SU-DHL-6 (cell line): ENCODE results near the gene TPK1.

Experiments
- H2AFZ ChIP-seq: fragments of 200-600 bp; sonication (generic); 2 replicates; pipeline ENCODE4 v1.6.1; 2014; ENCODE audit warnings: low read depth, mild to moderate bottlenecking, moderate library complexity, mixed read lengths, antibody characterized with exemption, low read length; ENCODE audit not compliant: severe bottlenecking
- H3F3A ChIP-seq: fragments of 200-600 bp; shearing (Covaris generic); 2 replicates; pipeline ENCODE4 v1.6.0; 2016; ENCODE audit warnings: antibody characterized with exemption, mild to moderate bottlenecking; ENCODE audit not compliant: insufficient read depth
- H3K27ac ChIP-seq: fragments of 200-600 bp; sonication (generic); 2 replicates; pipeline ENCODE4 v1.5.1; 2016; ENCODE audit warnings: low read depth, mild to moderate bottlenecking, low read length, moderate library complexity, mixed read lengths
- H3K27me3 ChIP-seq: fragments of 200-600 bp; sonication (generic), shearing (Covaris generic); 2 replicates; pipeline ENCODE4 v1.6.0; 2014; ENCODE audit warnings: mild to moderate bottlenecking, low read length
- H3K36me3 ChIP-seq: fragments of 200-600 bp; sonication (generic); 2 replicates; pipeline ENCODE4 v1.6.1; 2014; ENCODE audit warnings: mild to moderate bottlenecking, low read length, mixed read lengths
- H3K4me2 ChIP-seq: fragments of 300-600, 200-600 bp; shearing (Covaris generic), sonication (generic); 2 replicates; pipeline ENCODE4 v1.6.0; 2014; ENCODE audit warnings: low read length, low read depth, mild to moderate bottlenecking; ENCODE audit not compliant: poor library complexity, severe bottlenecking
- H3K4me3 ChIP-seq: fragments of 200-600 bp; sonication (generic); 2 replicates; pipeline ENCODE4 v1.5.1; 2014; ENCODE audit warnings: antibody characterized with exemption, low read length, mild to moderate bottlenecking, mixed read lengths; ENCODE audit not compliant: insufficient read depth, poor library complexity, severe bottlenecking
- H3K79me2 ChIP-seq: fragments of 200-600 bp; sonication (generic); 2 replicates; pipeline ENCODE4 v1.6.1; 2014; ENCODE audit warnings: mild to moderate bottlenecking, low read length, moderate library complexity; ENCODE audit not compliant: insufficient read depth
- H3K9ac ChIP-seq: fragments of 200-600 bp; sonication (generic); 2 replicates; pipeline ENCODE4 v1.7.0; 2014; ENCODE audit warnings: mild to moderate bottlenecking, low read length
- H3K9me2 ChIP-seq: fragments of 200-600 bp; sonication (generic); replicated peaks from 2 replicates; pipeline ENCODE4 v1.6.1; 2014; ENCODE audit warnings: low read length; ENCODE audit not compliant: insufficient read depth
- H3K9me3 ChIP-seq: fragments of 200-600 bp; sonication (generic); 2 replicates; pipeline ENCODE4 v1.6.1; 2014; ENCODE audit warnings: low read length, mixed read lengths; ENCODE audit not compliant: insufficient read depth
- H4K20me1 ChIP-seq: fragments of 200-600 bp; sonication (generic); 2 replicates; pipeline ENCODE4 v1.6.1; 2014; ENCODE audit warnings: low read depth, mild to moderate bottlenecking, antibody characterized with exemption, low read length, moderate library complexity, mixed read lengths
- EZH2phosphoT487 ChIP-seq: fragments of 200-600 bp; sonication (generic), shearing (Covaris generic); conservative IDR thresholded peaks from 2 replicates; pipeline ENCODE4 v1.6.1; 2018; ENCODE audit warnings: mild to moderate bottlenecking, antibody characterized with exemption, low read length, moderate library complexity, mixed read lengths
- TF ChIP-seq, protein P1 (sequence below): fragments of 200-600 bp; sonication (generic); IDR thresholded peaks from one replicate; pipeline ENCODE4 v1.5.1; 2017; ENCODE audit warnings: antibody characterized with exemption, mild to moderate bottlenecking, low read length, moderate library complexity; ENCODE audit not compliant: insufficient read depth, poor library complexity, severe bottlenecking

The TPK1 gene

GRCh38 chr7:144775749-144776148 is 60.1 kb downstream of the TPK1 start:
- Histone ChIP-seq H3K79me2 (no peaks in the 10 kb centered on the region), H3K9ac (no peak overlapping the region), H4K20me1 (no peaks in the 10 kb centered on the region), H3K4me3 (no peak overlapping the region), H3F3A (no peaks in the 10 kb centered on the region), H3K27ac (no peak overlapping the region), H3K4me2 (no peak overlapping the region), H3K9me3 (no peaks in the 10 kb centered on the region), H3K36me3 (no peaks in the 10 kb centered on the region), H2AFZ (no peak overlapping the region), H3K27me3 (no peaks in the 10 kb centered on the region), H3K9me2 (no peaks in the 10 kb centered on the region)
- no peak for TF ChIP-seq EZH2phosphoT487
- TF ChIP-seq, protein P1, sequence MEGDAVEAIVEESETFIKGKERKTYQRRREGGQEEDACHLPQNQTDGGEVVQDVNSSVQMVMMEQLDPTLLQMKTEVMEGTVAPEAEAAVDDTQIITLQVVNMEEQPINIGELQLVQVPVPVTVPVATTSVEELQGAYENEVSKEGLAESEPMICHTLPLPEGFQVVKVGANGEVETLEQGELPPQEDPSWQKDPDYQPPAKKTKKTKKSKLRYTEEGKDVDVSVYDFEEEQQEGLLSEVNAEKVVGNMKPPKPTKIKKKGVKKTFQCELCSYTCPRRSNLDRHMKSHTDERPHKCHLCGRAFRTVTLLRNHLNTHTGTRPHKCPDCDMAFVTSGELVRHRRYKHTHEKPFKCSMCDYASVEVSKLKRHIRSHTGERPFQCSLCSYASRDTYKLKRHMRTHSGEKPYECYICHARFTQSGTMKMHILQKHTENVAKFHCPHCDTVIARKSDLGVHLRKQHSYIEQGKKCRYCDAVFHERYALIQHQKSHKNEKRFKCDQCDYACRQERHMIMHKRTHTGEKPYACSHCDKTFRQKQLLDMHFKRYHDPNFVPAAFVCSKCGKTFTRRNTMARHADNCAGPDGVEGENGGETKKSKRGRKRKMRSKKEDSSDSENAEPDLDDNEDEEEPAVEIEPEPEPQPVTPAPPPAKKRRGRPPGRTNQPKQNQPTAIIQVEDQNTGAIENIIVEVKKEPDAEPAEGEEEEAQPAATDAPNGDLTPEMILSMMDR = no peak

GRCh38 chr7:144771927-144772326 is 63.9 kb downstream of the TPK1 start:
- Histone ChIP-seq H4K20me1 (no peaks in the 10 kb centered on the region), H3K4me2 (no peak overlapping the region), H3K9me3 (no peaks in the 10 kb centered on the region), H3K4me3 (no peak overlapping the region), H3F3A (no peaks in the 10 kb centered on the region), H3K27ac (no peak overlapping the region), H3K27me3 (no peaks in the 10 kb centered on the region), H3K9me2 (no peaks in the 10 kb centered on the region), H2AFZ (no peak overlapping the region), H3K79me2 (no peaks in the 10 kb centered on the region), H3K9ac (no peak overlapping the region), H3K36me3 (no peaks in the 10 kb centered on the region)
- no peak for TF ChIP-seq EZH2phosphoT487
- TF ChIP-seq, protein P1 = no peak

- Histone ChIP-seq H3F3A (no peaks in the 10 kb centered on the region), H3K36me3 (no peaks in the 10 kb centered on the region), H3K9me3 (no peaks in the 10 kb centered on the region), H3K4me2 (no peak overlapping the region), H3K27ac (no peak overlapping the region), H2AFZ (no peak overlapping the region), H4K20me1 (no peaks in the 10 kb centered on the region), H3K27me3 (no peaks in the 10 kb centered on the region), H3K9me2 (no peaks in the 10 kb centered on the region), H3K9ac (no peak overlapping the region), H3K4me3 (no peak overlapping the region), H3K79me2 (no peaks in the 10 kb centered on the region)
- TF ChIP-seq, protein P1 = no peak
- TF ChIP-seq EZH2phosphoT487 = no peak
These were observed 64.7 kb downstream of the TPK1 start for GRCh38 chr7:144771174-144771573.
